Colon (tissue), 2 donors: ENCODE data around the gene CRIP2.

Experiments
- FAIRE-seq: peaks from 2 replicates; lab custom pipeline; 2012; peaks lifted over from hg19 to GRCh38; lab: Jason Lieb, UNC
- donor health status: control.
- donor health status: control.

Gene CRIP2

GRCh38 chr14:105499256-105500035 lies 24.8 kb downstream of the CRIP2 start:
- no peak for FAIRE-seq

DNA sequence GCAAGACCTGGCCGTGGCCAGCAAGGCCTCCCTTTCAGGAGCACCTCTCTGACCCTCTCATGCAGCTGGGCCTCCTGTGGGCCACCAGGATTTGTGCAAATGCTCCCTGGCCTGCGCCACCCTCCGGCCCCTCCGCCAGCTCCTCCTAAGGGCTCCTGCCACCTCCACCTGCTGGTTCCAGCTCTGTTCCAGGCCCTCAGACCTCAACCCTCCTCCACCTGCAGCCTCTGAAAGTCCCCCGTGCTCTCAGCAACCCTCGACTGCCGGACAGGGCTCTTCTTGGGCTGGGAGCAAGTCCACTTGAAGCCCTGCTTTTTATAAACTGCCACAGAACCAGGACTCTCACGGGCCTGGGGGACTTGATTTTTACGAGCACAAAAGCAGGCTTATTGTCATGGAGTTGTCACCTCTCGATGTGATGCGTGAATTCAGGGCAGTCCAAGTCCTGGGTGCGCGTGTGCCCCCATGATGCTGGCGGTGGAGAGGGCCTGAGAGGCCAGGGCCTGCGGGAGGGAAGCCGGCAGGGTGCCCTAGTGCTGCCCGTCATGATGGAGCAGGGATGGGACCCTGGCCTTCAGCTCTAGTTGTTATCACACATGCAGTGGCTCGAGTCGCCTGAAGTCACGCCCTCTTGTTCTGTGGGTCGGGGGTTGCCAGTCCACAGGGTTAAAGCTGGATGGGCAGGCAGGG lies 25.6 kb downstream of the CRIP2 start:
- no peak for FAIRE-seq

DNA sequence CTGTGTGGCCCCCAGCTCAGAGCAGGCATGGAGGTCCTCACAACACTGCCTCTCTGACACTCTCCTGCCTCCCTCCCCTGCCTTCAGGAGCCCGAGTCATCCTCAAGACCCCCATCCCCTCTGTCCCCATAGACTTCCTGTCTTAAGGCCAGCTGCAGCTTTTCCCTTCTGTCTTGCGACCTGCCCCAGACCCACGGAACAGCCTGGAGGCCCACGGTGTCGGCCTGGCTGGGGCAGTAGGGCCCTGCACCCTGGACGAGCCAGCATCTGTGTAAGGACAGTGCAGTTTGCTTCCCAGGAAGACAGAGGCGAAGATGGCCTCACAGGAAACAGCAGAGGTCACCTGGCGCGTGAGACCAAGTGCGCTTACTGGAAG lies 26.1 kb downstream of the CRIP2 start:
- FAIRE-seq = no peak

- FAIRE-seq = no peak
Measured at GRCh38 chr14:105501504-105502291, 27.1 kb downstream of the CRIP2 start.

GRCh38 chr14:105502446-105503295 lies 28.1 kb downstream of the CRIP2 start:
- no peak for FAIRE-seq

- no peak for FAIRE-seq
Measured at GRCh38 chr14:105503296-105503640, 28.6 kb downstream of the CRIP2 start.

DNA sequence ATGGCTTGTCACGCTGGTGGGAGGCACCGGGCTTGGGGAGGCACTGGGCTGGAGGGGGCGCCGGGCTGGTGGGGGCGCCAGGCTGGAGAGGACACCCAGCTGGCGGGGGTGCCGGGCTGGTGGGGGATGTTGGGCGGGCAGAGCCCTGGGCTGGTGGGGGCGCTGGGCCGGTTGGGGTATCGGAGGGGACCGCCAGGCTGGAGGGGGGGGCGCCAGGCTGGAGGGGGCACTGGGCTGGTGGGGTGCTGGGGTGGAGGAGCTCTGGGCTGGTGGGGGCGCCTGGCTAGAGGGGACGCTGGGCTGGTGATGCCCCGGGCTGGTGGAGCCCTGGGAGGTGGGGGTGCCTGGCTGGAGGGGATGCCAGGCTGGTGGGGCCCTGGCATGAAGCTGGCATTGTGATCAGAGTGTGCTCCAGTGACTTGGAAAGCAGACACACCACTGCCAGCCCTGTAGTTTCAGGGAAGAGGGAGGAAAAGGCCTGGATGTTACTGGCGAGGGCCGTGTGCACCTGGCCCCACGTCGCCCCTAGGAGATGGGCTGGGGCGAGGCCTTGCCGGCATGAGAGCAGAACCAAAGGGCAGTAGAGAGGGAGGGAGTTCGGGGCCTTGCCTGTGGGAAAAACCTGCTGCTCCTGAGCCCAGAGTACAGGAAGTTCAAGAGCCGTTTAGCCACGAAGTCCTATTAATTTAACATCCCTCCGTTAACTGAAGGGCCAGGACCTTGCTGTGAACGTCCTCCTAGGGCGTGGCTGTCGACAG lies 29.5 kb downstream of the CRIP2 start:
- no peak for FAIRE-seq

DNA sequence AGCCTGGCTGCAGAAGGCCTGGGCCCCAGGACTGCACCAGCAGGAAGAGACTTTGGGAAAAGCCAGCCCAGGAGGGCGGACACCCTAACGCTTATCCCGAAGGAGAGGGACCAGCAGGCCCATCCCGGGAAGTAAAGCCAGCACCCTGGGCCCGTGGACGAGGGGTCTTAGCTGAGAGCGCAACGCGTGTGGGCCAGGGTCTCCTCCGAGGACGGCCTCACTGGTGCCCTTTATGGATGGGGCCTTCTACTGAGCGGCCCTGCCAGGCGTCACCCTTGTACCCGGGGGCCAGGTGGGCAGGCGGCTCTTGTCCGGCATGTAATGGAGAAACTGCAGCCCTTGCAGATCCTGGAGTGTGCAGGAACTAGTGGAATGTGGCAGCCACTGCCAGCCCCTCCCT lies 30.5 kb downstream of the CRIP2 start:
- no peak for FAIRE-seq

GRCh38 chr14:105507247-105507646 lies 32.6 kb downstream of the CRIP2 start:
- FAIRE-seq = no peak

DNA sequence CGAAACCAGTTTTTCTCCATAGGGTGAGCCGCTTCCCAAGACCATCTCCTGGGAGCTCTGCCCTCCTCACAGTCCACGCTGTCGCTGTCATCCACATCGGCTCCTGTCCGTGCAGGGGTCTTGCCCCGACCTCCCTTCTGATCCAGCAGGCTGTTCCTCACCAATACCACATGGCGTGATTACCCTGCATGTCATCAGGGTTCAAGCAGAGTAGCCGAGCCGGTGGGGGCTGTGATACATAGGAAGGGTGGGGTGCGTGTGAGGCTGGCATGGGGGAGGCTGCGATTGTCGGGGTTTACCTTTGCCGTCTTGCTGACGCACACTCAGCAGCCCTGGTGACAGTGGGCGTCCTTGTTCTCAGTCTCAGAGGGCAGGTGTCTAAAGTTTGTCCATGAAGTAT lies 33.4 kb downstream of the CRIP2 start:
- no peak for FAIRE-seq

DNA sequence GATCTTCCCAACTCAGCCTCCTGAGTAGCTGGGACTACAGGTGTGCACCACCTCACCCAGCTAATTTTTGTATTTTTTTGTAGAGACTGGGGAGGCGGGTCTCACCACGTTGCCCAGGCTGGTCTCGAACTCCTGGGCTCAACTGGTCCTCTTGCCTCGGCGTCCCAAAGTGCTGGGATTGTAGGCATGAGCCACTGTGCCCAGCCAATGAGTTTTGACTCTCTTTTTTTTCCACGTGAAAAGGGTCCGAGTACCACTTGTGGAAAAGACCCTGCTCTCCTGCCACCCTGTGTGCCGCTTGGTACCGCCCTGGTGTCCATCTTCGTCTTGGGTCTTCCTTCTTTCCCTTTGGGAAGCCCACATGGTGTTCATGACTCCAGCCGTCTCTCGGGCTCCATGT lies 34.0 kb downstream of the CRIP2 start:
- no peak for FAIRE-seq

DNA sequence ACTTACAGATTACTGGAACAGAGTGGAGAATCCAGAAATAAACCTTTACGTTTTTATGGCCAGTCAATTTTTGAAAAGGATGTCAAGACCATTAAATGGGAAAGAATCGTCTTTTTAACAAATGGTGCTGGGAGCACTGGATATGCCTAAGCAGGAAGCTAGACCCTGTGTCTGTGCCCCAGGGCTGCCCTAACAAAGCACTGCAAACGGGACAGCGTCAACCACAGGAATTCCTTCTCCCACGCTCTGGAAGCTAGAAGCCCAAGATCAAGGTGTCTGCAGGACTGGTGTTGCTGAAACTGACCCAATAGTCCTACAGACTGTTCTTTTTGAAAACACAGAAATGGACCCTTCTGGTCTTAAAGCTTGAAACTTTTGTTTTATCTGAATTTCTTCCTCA lies 42.5 kb downstream of the CRIP2 start:
- no peak for FAIRE-seq

GRCh38 chr14:105519946-105520698 lies 45.5 kb downstream of the CRIP2 start:
- no peak for FAIRE-seq

GRCh38 chr14:105525326-105525725 lies 50.7 kb downstream of the CRIP2 start:
- FAIRE-seq = no peak

DNA sequence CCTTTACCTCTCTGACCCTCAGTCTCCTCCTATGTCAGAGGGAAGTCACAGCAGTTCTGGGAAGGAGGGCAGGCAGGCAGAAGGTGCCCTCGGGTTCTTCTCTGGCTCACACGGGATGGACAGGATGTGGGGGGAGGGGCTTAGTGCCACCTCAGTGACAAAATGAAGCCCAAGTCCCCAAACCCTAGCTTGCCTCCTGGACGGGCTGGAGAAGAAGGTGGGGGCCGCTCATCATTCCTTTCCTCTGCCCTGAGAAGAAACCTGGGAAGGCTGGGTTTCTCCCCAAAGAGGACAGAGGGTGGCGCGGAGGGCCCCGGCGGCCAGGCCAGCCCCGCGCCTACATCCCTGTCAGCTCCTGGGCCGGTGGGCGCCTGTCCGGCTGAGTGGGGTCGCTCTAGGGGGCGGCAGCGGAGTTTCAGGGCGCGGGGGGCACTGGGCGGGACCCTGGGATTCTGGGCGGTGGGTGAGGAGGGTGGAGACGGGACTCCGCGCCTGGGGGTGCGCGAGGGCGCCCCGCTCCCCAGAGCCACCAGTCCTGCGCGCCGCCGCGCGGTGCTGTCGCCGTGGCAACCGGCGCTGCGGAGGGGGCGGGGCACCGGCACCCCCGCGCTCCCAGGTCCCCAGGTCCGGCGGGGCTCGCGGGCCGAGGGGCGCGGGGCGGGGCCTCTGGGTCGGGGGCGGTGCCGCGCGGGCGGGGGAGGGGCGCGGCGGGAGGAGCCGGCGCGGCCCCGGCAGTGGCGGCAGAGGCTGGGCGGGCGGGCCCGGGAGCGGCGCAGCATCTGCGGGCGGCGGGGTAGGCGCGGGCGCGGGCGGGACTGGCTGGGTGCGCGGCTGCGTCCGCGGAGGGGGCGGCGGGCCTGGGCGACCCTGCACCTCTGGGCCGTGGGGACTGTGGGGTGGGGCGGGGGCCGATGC lies 51.5 kb downstream of the CRIP2 start, which contains the start of gene TMEM121:
Gene TMEM121, plus strand, starts transcription at position 723 of the 915 bp plus-strand sequence. CDS start 2,252 bp downstream, outside the sequence.
- no peak for FAIRE-seq

GRCh38 chr14:105526776-105527380 lies 52.3 kb downstream of the CRIP2 start:
- FAIRE-seq = no peak

- FAIRE-seq = no peak
Measured at GRCh38 chr14:105527381-105527825, 52.8 kb downstream of the CRIP2 start.

DNA sequence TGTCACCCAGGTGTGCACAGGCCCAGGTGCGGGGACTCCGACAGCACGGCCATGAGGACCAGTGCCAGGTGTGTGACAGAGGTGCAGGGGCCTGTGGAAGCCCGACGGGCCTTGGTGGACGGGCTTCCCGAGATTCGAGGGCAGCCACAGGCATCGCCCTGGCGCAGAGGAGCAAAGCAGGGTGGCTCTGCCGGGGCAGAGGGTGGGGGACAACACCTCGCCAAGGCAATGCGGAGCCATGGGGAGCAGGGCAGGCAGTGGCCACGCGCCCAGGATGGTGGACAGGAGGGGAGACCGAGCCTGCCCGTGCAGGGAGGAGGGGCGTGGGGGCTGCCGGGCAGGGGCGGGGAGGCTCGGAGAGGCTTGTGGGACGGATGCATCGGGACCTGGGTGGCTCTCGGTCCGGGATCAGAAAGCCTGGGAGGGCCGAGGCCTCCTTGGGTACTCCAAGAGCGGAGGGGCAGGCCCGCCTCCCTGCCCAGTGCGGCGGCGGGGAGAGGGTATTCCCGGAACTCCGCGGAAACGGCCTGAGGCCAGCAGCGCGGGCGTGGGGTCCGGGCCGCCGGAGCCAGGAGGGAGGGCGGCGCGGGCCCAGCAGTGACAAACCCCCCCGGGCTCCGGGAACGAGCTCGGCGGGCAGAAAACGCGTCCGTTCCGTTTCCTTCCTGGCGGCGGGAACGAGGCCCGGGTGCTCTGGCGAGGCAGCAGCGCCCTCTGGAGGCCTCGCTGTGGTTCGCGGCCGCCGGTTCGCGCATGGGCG lies 53.4 kb downstream of the CRIP2 start:
- no peak for FAIRE-seq
